K562 (cell line): ENCODE results near the gene SF3B3. TPM values are rescaled to one million over a fixed set of nuclear protein-coding genes. Genes with fewer than 3 reads are reported as not detected.

ENCODE experiments used
- BCLAF1 ChIP-seq, 2 experiments: fragments of 450-650 bp in 1 of 2; IDR thresholded peaks; 2 replicates each; pipeline ENCODE4 v1.6.1; 2011 to 2017; ENCODE audit warnings: low read depth in 2 of 2, antibody characterized with exemption in 1 of 2, borderline replicate concordance in 1 of 2, low read length in 1 of 2, mild to moderate bottlenecking in 1 of 2, mixed read lengths in 1 of 2; ENCODE audit not compliant: control insufficient read depth in 1 of 2
- CBFA2T3 ChIP-seq: fragments of 450-650 bp; IDR thresholded peaks from 2 replicates; pipeline ENCODE4 v1.6.1; 2017
- CUX1 ChIP-seq: fragments of 200-800 bp; sonication (Bioruptor generic); IDR thresholded peaks from 2 replicates; pipeline ENCODE4 v1.6.1; 2016; ENCODE audit warnings: missing genetic modification characterization, missing compliant biosample characterization
- EGR1 ChIP-seq: fragments of 450-650 bp; conservative IDR thresholded peaks from 2 replicates; pipeline ENCODE4 v1.6.1; 2017; ENCODE audit warnings: mild to moderate bottlenecking
- EHMT2 ChIP-seq: fragments of 450-650 bp; IDR thresholded peaks from 2 replicates; pipeline ENCODE4 v1.6.1; 2018; ENCODE audit warnings: antibody characterized with exemption
- NONO ChIP-seq, 2 experiments: fragments of 200-400 bp in 1 of 2; fragments of 450-650 bp in 1 of 2; formaldehyde crosslinking in 1 of 2; IDR thresholded peaks; 2 replicates each; pipeline ENCODE4 v1.6.1; 2017; ENCODE audit warnings: low read depth in 2 of 2, mild to moderate bottlenecking in 2 of 2, moderate library complexity in 2 of 2, low read length in 1 of 2
- POLR2G ChIP-seq: fragments of 200-400 bp; formaldehyde crosslinking; IDR thresholded peaks from 2 replicates; pipeline ENCODE4 v1.6.1; 2017; ENCODE audit warnings: low read depth, mild to moderate bottlenecking, antibody characterized with exemption, low read length, moderate library complexity
- PRDM10 ChIP-seq: fragments of 450-650 bp; IDR thresholded peaks from 2 replicates; pipeline ENCODE4 v1.6.1; 2018; ENCODE audit not compliant: partially characterized antibody
- RCOR1 ChIP-seq, 2 experiments: IDR thresholded peaks; 2 replicates each; pipeline ENCODE4 v1.6.1; 2012; ENCODE audit warnings: low read depth in 2 of 2, low read length in 2 of 2, borderline replicate concordance in 1 of 2, improper control_type of control experiment in 1 of 2
- RNF219 ChIP-seq: fragments of 250-450 bp; sonication (Bioruptor Pico); IDR thresholded peaks from 2 replicates; pipeline ENCODE4 v1.5.0; 2022; ENCODE audit warnings: mild to moderate bottlenecking
- TAL1 ChIP-seq: fragments of 450-650 bp; IDR thresholded peaks from 2 replicates; pipeline ENCODE4 v1.6.1; 2016; ENCODE audit warnings: mild to moderate bottlenecking
- ZNF133 ChIP-seq: fragments of 250-450 bp; sonication (Bioruptor Pico); IDR thresholded peaks from 2 replicates; pipeline ENCODE4 v1.4.0; 2020; ENCODE audit warnings: mild to moderate bottlenecking
- ZNF347 ChIP-seq: fragments of 450-650 bp; formaldehyde crosslinking; IDR thresholded peaks from 2 replicates; pipeline ENCODE4 v1.4.0; 2020; ENCODE audit warnings: low read depth, mild to moderate bottlenecking, moderate library complexity
- ZNF785 ChIP-seq: fragments of 250-450 bp; sonication (Bioruptor Pico); IDR thresholded peaks from 2 replicates; pipeline ENCODE4 v1.4.0; 2020; ENCODE audit warnings: mild to moderate bottlenecking
- polyA plus RNA-seq, 8 experiments: library from polyadenylated mRNA; depleted of rRNA in 4 of 8; stranded (reverse) in 5 of 8; unstranded in 3 of 8; fragments of >200 nt; fragmentation: Nextera tagmentation in 2 of 8; fragmentation: Illumina TruSeq in 1 of 8; extraction: Ambion mirVana in 2 of 8; extraction: Trizol in 1 of 8; gene quantifications; 2 replicates each; pipeline versions ENCODE4 v1.2.1 to v1.2.3, GENCODE V29; 2011 to 2014; ENCODE audit warnings: inconsistent platforms in 1 of 8, missing spikeins in 1 of 8
- total RNA-seq, 7 experiments: library from RNA; depleted of rRNA in 6 of 7; stranded (reverse); fragments of >200 nt in 6 of 7; fragmentation: Illumina TruSeq in 2 of 7; extraction: Trizol in 2 of 7; gene quantifications; 2 replicates each; pipeline versions ENCODE4 v1.2.1 to v1.2.3, GENCODE V29; 2011 to 2021; ENCODE audit warnings: low replicate concordance in 1 of 7

The SF3B3 gene
- total and polyA plus RNA-seq, 9 of the 15 experiments (the other 6 are each of a cell fraction or from before 2014, with no cell fraction given), result 98.9 to 546 (median 221) TPM

GRCh38 chr16:70534971-70535370, 11.4 kb downstream of the SF3B3 start (continued):
- TF ChIP-seq EGR1 (no peak), ZNF347 (CRISPR knock-in tag) (no peak), POLR2G (no peak), EHMT2 (no peak), RCOR1 (IDR thresholded peaks at IDR 0.05; ENCODE audit: borderline replicate concordance in 1 of 2, low read depth in 2 of 2, low read length in 2 of 2) (peak in 1 of 2 experiments; percentile 58; a peak in 1 of 4 replicates), PRDM10 (no peak), BCLAF1 (IDR thresholded peaks at IDR 0.05; ENCODE audit: borderline replicate concordance in 1 of 2, control insufficient read depth in 1 of 2, low read depth in 2 of 2, low read length in 1 of 2) (no peak), RNF219 (CRISPR knock-in tag) (no peak), CUX1 (CRISPR knock-in tag) (no peak), ZNF133 (CRISPR knock-in tag) (no peak), CBFA2T3 (peak; percentile 70), ZNF785 (CRISPR knock-in tag) (no peak), NONO (IDR thresholded peaks at IDR 0.05; ENCODE audit: low read depth in 2 of 2, low read length in 1 of 2) (no peak), TAL1 (peak; percentile 61)
